Suppressor macrophage (primary cell): ENCODE results near the gene SPDL1.

Experiments
- DNase-seq, 4 experiments: peaks; one replicate each; pipeline ENCODE4 v3.0.0-alpha.2; 2020 to 2022
- total RNA-seq, 17 experiments: gene quantifications; one replicate each; lab custom pipeline; 2026; ENCODE audit warnings: mixed read lengths in 6 of 17, inconsistent platforms in 3 of 17; lab: John Stamatoyannopoulos, UW

Gene SPDL1, protein sequence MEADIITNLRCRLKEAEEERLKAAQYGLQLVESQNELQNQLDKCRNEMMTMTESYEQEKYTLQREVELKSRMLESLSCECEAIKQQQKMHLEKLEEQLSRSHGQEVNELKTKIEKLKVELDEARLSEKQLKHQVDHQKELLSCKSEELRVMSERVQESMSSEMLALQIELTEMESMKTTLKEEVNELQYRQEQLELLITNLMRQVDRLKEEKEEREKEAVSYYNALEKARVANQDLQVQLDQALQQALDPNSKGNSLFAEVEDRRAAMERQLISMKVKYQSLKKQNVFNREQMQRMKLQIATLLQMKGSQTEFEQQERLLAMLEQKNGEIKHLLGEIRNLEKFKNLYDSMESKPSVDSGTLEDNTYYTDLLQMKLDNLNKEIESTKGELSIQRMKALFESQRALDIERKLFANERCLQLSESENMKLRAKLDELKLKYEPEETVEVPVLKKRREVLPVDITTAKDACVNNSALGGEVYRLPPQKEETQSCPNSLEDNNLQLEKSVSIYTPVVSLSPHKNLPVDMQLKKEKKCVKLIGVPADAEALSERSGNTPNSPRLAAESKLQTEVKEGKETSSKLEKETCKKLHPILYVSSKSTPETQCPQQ
- total RNA-seq = 6.9 to 23.7 (median 11.1) reads per million in 17 experiments

DNA sequence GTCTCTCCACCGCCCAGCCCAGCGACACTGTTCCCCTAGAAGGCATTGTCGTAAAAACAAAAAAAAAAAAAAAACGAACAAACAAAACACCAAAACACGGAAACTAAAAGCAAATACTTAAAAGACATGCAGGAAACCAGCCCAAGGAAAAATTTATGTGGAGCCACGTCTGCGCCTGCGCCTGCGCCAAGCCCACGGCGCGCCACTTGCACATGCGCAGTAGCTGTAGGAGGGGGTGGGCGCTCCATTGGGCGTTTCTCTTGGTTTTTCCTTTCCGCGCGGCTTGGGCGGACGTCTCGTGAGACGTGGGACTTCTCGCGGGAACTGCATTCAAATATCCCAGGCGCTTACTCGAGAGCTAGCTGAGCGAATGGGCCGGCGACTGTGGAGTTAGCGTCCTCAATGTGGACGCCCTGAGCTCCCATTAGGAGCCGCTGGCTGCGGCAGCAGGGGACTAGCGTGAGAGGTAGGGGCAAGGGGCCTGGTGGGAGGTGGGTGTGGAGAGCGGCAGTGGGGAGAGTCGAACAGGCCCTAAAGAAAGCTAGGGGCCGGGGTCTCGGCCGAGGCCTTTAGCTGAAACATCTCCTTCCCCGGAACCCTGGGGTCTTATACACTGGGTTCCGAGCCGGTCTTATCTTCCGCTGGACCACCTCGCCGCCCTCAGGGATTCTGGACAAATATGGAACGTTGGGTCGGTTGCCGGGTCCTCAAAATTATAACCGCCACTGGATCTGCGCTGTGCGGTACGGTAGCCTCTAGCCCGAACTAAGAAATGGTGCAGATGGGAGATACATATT, at the start of gene SPDL1:
Gene SPDL1 (plus strand): TSS at position 350 of the 797 bp plus-strand sequence. CDS start 4,644 bp downstream, outside the sequence.
- DNase-seq = peak; percentile 97 to 98 (median 98)

DNA sequence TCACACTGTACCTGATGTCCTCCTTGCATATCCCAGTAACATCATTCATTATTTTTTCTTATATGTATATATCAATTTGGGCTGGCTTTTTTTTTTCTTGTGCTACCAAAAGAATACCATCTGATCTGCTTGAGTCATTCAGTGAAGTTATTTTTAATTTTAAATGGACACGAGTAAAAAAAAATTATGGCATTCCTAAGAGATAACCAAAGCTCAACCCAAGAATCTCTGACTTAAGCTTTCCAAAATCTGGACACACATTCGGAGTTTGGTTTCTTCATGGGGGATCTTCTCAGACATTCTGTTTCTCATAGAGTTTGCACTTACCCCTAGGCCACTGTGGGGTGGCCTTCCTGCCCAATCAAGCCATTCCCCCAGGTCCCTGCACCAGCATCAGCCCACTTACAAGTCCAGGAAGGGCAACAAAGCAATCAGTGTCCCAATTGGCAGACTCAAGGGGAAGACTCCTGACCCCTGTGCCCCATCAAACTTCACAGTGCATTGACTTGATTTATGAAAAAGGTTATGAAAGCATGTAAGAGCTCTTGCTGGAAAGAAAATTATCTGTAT, 49.2 kb upstream of the SPDL1 start:
- no peak for DNase-seq

DNA sequence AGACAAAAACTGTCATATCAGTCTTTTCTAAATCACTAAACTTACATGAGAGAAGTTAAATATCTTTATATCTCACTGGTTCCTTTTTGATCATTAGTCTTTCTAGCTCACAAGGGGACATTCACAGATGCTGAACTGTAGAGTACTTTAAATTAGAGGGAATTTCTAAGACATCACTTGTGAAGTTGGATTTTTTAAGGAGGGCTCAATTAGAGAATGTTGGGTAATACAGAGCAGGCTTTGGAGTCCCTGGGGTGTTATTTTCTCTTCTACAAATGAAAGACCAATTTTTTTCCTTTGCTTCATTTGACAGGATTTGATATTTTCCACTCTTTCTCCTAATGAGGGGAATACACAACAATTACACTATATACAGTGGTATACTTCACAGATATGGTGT, 48.6 kb upstream of the SPDL1 start:
- DNase-seq = no peak

DNA sequence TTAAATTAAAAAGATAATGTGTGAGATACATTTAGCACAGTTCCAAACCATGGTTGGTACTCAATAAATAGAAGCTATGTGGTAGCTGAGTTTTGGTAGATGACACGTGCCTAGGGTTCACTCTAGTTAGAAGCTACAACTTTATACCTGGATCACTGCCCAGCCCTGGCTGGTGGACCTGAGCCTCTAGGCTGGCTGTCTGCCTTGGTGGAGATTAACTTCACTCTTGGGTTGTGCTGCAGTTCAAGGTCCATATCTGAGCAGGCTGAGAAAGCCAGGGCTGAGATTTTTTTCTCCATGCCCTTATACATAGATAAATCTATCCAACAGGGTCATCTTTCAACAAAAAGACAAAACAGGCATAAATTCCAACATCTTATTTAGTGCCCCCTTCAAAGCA, 44.6 kb upstream of the SPDL1 start:
- DNase-seq = no peak

DNA sequence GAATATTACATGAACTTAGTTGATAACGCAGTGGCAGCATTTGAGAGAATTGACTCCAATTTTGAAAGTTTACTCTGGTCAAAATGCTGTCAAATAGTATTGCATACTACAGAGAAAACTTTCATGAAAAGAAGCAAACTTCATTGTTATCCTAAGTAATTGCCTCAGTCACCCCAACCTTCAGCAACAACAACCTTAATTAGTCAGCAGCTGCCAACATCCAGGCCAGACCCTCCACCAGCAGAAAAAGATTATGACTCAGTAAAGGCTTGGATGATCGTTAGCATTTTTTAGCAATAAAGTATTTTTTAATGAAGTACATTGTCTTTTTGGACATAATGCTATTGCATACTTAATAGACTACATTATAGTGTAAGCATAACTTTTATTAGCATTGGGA, 40.8 kb upstream of the SPDL1 start:
- DNase-seq = no peak

DNA sequence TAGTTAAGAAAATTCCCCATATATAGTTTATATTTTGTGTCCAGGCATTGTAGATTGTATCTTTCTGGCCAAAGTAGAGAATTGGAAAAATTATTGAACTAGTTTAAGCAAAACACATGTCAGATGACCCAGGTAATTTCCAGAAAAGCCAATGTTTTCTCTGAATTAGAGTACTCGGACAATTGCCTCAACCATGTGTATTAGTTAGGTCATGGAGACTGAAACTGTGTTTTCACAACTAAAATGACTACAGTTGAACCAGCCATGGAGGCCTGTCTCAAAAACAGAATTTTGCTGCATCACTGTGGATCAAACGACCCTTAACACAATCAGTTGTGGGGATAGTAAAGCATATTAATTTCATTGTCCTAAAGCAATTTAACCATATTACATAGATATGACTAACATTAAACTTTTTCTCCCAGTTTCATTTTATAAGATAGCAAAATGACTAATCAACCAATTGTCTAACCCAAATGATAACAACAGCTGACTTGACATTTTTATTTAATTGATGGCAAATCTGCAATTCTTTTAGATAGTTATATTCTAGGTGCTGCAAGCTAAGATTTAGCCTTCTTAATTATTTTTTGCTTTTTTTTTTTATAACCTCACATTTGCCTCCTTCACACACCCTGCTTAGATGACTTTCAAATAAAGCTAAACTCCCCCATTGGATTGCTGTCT, 39.2 kb upstream of the SPDL1 start:
- DNase-seq = no peak

- no peak for DNase-seq
Measured at GRCh38 chr5:169545762-169546161, 37.8 kb upstream of the SPDL1 start.

DNA sequence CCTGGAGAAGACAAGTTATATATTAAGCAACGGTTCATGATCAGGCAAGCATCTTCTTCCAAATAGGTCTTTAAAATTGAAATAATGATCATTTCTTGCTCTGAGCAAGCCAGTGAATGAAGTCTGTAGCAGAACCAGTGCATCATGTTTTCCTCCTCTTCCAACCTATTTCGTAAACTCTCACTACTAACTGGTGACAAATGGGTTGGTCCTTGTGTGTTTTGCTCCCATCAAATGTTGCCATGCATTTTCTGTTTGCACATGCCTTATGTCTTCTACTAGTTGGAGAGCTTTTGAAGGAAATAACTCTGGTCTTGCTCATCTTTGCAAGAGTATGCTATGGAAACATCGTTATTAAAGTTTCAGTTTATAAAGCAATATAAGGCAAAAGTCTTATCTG, 37.2 kb upstream of the SPDL1 start:
- DNase-seq = no peak

- peak in 2 of 4 experiments; percentile 6 to 8 for DNase-seq
Measured at GRCh38 chr5:169547508-169547907, 36.1 kb upstream of the SPDL1 start.

DNA sequence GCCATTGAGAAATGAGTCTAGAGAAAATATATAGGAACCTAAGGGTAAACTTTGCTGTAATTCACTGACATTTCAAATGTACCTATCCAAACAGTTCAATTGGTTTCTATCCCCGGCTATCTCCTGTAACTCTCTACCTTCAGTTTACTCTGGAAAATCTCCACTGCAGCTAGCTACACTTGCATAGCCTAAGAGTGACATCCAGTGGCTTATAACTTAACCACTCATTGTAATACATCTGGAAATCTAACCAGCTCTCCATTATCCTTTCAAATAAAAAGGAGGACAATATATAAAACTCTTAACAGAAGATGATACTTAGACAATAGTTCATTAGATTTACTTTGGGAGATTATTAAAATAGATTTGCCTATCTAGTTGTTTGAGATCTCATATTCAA, 35.3 kb upstream of the SPDL1 start:
- peak; percentile 1 to 42 (median 22) for DNase-seq

DNA sequence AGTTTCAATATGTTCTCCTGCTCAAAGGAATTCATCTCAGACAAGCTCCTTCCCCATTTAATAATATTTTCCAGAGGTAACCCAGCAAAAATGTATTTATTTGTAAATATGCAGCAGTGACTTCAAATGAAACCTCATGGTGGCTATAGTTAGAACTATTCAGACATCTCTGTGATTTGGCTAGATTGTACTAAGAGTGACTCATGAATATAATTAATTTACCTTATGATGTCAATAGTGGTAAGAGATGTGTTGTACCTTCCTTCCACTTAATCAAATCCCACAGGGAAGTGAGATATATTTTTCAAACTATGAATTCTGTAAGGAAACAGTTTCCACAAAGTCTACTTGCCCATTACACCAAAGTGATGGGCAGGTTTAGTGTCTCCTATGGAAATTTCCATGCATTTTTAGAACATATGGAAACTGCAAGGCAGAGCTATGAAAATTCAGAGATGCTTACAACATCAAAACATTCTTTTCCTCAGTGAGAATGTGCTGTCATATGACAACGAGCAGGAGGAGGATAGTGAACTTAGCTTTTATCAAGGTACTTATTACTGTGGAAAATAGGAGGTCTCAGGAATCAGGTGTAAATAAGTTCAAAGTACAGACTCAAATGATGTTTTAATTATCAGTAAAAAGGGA, 34.0 kb upstream of the SPDL1 start:
- no peak for DNase-seq

DNA sequence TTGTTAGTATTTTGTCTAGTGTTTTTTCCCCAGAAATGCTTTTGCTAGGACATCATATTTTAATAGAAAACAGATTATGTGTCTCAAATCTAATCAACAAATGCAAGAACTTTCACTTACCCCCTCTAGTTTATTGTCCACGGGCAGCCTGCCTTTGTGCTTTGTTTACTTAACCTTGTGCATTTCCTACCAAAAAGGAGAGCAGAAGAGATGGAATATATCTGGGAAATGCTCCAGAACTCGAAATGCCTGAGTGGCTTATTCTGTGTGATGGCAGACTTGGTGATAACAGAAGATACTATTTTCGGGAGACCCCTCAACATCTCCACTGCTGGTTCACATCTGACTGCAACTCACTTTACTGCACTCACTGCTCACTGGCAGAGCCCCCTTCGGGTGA, 33.3 kb upstream of the SPDL1 start:
- no peak for DNase-seq

DNA sequence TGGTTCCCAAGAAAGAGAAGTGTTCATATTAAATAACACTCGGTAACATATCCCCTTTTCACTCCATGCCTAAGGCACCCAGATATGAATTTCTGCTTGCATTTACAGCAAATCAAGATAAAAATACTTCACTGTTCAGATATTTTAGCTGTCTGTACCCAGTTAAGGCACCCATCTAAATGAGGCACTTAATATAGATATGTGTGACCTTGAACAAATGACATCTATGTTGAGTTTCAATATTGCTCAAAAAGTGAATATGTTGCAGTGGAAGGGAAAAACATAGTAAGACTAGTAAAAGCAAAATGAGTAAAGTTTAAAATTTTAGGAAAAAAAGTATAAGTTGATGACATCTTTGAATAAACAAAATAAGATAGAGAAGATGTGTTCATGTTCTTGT, 32.4 kb upstream of the SPDL1 start:
- DNase-seq = no peak

DNA sequence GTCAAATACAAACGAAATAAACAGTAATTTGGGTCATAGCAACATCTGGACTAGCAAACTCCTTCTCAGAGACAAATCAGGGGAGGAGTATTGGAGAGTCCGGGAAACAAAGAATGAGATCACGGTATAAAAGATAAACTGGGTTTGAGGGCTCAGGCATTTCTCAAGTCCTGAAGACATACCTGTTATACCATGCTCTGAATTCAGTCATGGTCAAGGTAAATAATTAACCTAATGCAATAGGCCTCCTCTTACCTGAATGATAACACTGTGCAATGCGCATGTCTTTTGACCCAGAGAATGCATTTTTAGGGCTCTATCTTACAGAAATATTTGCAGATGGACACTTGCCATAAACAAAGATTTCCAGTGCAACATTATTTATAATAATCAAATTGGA, 31.9 kb upstream of the SPDL1 start:
- DNase-seq = no peak

- no peak for DNase-seq
Measured at GRCh38 chr5:169554251-169554650, 29.3 kb upstream of the SPDL1 start.

- no peak for DNase-seq
Measured at GRCh38 chr5:169557838-169558237, 25.7 kb upstream of the SPDL1 start.

- DNase-seq = no peak
Measured at GRCh38 chr5:169561893-169562292, 21.7 kb upstream of the SPDL1 start.

GRCh38 chr5:169563369-169563768, 20.2 kb upstream of the SPDL1 start:
- DNase-seq = no peak

GRCh38 chr5:169566202-169566601, 17.4 kb upstream of the SPDL1 start:
- no peak for DNase-seq

GRCh38 chr5:169567079-169567478, 16.5 kb upstream of the SPDL1 start:
- DNase-seq = peak in 1 of 4 experiments; percentile 8

- no peak for DNase-seq
Measured at GRCh38 chr5:169569513-169569912, 14.1 kb upstream of the SPDL1 start.

DNA sequence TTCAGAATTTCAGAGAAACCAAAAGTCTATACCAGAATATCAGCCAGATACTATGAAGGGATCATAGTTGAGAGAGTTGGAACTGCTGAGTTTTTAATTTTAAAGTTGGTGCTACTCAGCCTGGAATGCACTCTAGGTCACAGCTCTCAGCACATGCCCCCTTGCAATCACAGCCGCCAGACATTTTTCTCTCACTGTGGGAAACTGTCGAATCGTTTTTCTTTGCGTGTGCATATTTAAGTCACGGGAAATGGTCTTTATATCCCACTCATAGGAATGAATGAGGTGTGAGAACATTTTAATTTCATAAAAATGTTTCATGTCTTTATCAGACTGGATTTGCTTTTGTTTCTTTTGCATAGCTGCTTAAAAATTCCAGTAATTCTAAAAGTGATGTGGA, 12.2 kb upstream of the SPDL1 start:
- no peak for DNase-seq
